ENCODE data around the gene WWTR1.

- TF ChIP-seq EZH2 (IDR thresholded peaks at IDR 0.05; ENCODE audit: low read length, unreplicated experiment), result no peak
- TF ChIP-seq CTCF (conservative IDR thresholded peaks at IDR 0.05; ENCODE audit: low read depth, low read length), result no peak
These were observed 87.8 kb downstream of the WWTR1 start for GRCh38 chr3:149570016-149570415.

Data from PC-3 (cell line).